Dermis microvascular lymphatic vessel endothelial cell (primary cell): ENCODE results near the gene MDM2. TPM values are rescaled to one million over a fixed set of nuclear protein-coding genes. Genes with fewer than 3 reads are reported as not detected.
"Not testable (repeated sequence)": the region's sequence is repeated elsewhere in the genome, so short reads cannot be mapped to it uniquely, and the experiment has no call there.

Source experiments
- DNase-seq, 2 donors: peaks; one replicate each; pipeline versions ENCODE4 v3.0.0 to v3.0.0-alpha.2; 2010; ENCODE audit warnings: low read depth in 2 of 2
- total RNA-seq: library from RNA; depleted of rRNA; stranded (reverse); fragments of >200 nt; gene quantifications from 2 replicates; pipeline ENCODE4 v1.2.1, GENCODE V29; 2014

The MDM2 gene
- total RNA-seq, 1 donor from 2014 or later = 223 TPM

- no peak for DNase-seq
Measured at GRCh38 chr12:68825569-68826217, 17.7 kb downstream of the MDM2 start.

GRCh38 chr12:68827895-68828671 lies 20.1 kb downstream of the MDM2 start:
- no peak for DNase-seq

GRCh38 chr12:68828672-68829068 lies 20.7 kb downstream of the MDM2 start:
- DNase-seq = no peak

- DNase-seq = no peak
Measured at GRCh38 chr12:68831272-68831671, 23.3 kb downstream of the MDM2 start.

GRCh38 chr12:68831751-68832503 lies 23.9 kb downstream of the MDM2 start:
- no peak for DNase-seq

GRCh38 chr12:68832504-68832867 lies 24.5 kb downstream of the MDM2 start:
- DNase-seq = no peak

GRCh38 chr12:68833508-68833907 lies 25.5 kb downstream of the MDM2 start:
- no peak for DNase-seq

GRCh38 chr12:68835333-68835908 lies 27.4 kb downstream of the MDM2 start:
- no peak for DNase-seq

GRCh38 chr12:68837215-68837614 lies 29.2 kb downstream of the MDM2 start:
- no peak for DNase-seq

- DNase-seq = no peak
Measured at GRCh38 chr12:68838046-68838886, 30.3 kb downstream of the MDM2 start.

- DNase-seq = no peak
Measured at GRCh38 chr12:68839183-68840147, 31.5 kb downstream of the MDM2 start.

GRCh38 chr12:68841175-68841574 lies 33.2 kb downstream of the MDM2 start:
- DNase-seq = not testable (repeated sequence)

GRCh38 chr12:68841717-68842116 lies 33.7 kb downstream of the MDM2 start:
- no peak for DNase-seq

GRCh38 chr12:68842123-68842522 lies 34.1 kb downstream of the MDM2 start:
- no peak for DNase-seq

- DNase-seq = no peak
Measured at GRCh38 chr12:68842784-68843567, 35.0 kb downstream of the MDM2 start.

GRCh38 chr12:68844318-68844745 lies 36.4 kb downstream of the MDM2 start:
- DNase-seq = no peak

GRCh38 chr12:68844788-68845695 lies 37.1 kb downstream of the MDM2 start:
- DNase-seq = no peak

- DNase-seq = no peak
Measured at GRCh38 chr12:68846811-68847210, 38.8 kb downstream of the MDM2 start.
